Neural cell (in vitro differentiated cells): ENCODE measurements around the gene JMJD6. TPM values are rescaled to one million over a fixed set of nuclear protein-coding genes. Genes with fewer than 3 reads are reported as not detected.

Experiments used
- H2AFZ ChIP-seq: fragments of 200-600, 300-800 bp; sonication (generic), shearing (Covaris generic); 2 replicates; pipeline ENCODE4 v1.6.0; 2014; ENCODE audit warnings: low read depth, mild to moderate bottlenecking, antibody characterized with exemption, low read length, moderate library complexity
- H3F3A ChIP-seq: fragments of 200-600 bp; shearing (Covaris generic); 2 replicates; pipeline ENCODE4 v1.6.1; 2016; ENCODE audit warnings: mild to moderate bottlenecking, moderate library complexity, mixed read lengths, antibody characterized with exemption, low read length; ENCODE audit not compliant: insufficient read depth, poor library complexity, severe bottlenecking
- H3K27ac ChIP-seq: fragments of 200-600, 300-800 bp; sonication (generic), shearing (Covaris generic); 2 replicates; pipeline ENCODE4 v1.5.1; 2014; ENCODE audit warnings: mild to moderate bottlenecking, low read length, moderate library complexity
- H3K27me3 ChIP-seq: fragments of 300-800, 200-600 bp; sonication (generic), shearing (Covaris generic); 2 replicates; pipeline ENCODE4 v1.6.0; 2014; ENCODE audit warnings: mild to moderate bottlenecking, low read depth, low read length, moderate library complexity; ENCODE audit not compliant: insufficient read depth
- H3K36me3 ChIP-seq: fragments of 300-800, 200-600 bp; sonication (generic), shearing (Covaris generic); 2 replicates; pipeline ENCODE4 v1.5.1; 2014; ENCODE audit warnings: mild to moderate bottlenecking, antibody characterized with exemption, low read length, moderate library complexity; ENCODE audit not compliant: insufficient read depth
- H3K4me2 ChIP-seq: fragments of 300-800, 200-600 bp; sonication (generic), shearing (Covaris generic); 2 replicates; pipeline ENCODE4 v1.6.0; 2014; ENCODE audit warnings: mild to moderate bottlenecking, low read length
- H3K4me3 ChIP-seq: fragments of 300-800, 200-600 bp; sonication (generic), shearing (Covaris generic); 2 replicates; pipeline ENCODE4 v1.5.1; 2014; ENCODE audit warnings: mild to moderate bottlenecking, low read length, moderate library complexity
- H3K79me2 ChIP-seq: fragments of 200-600 bp; shearing (Covaris generic); replicated peaks from 2 replicates; pipeline ENCODE4 v1.6.0; 2014; ENCODE audit warnings: mild to moderate bottlenecking, low read length, moderate library complexity; ENCODE audit not compliant: insufficient read depth
- H3K9ac ChIP-seq: fragments of 300-800, 200-600 bp; sonication (generic), shearing (Covaris generic); 2 replicates; pipeline ENCODE4 v1.6.1; 2016; ENCODE audit warnings: mild to moderate bottlenecking, low read length, mixed read lengths
- H3K9me2 ChIP-seq: fragments of 200-600 bp; shearing (Covaris generic); 2 replicates; pipeline ENCODE4 v1.6.1; 2016; ENCODE audit warnings: mild to moderate bottlenecking, low read length, mixed read lengths; ENCODE audit not compliant: insufficient read depth
- H3K9me3 ChIP-seq: fragments of 200-600, 300-800 bp; sonication (generic), shearing (Covaris generic); 2 replicates; pipeline ENCODE4 v1.6.1; 2016; ENCODE audit warnings: mild to moderate bottlenecking, mixed run types, low read length, moderate library complexity, mixed read lengths
- H4K20me1 ChIP-seq: fragments of 200-600 bp; shearing (Covaris generic); 2 replicates; pipeline ENCODE4 v1.6.1; 2016; ENCODE audit warnings: mild to moderate bottlenecking, mixed run types; ENCODE audit not compliant: insufficient read depth
- EP300 ChIP-seq: fragments of 450-650 bp; conservative IDR thresholded peaks from 2 replicates; pipeline ENCODE4 v1.6.1; 2014; ENCODE audit warnings: antibody characterized with exemption, mild to moderate bottlenecking, moderate library complexity; ENCODE audit not compliant: poor library complexity, severe bottlenecking
- EZH2 ChIP-seq: fragments of 200-600, 300-800 bp; shearing (Covaris generic), sonication (generic); IDR thresholded peaks from 2 replicates; pipeline ENCODE4 v1.6.1; 2014; ENCODE audit warnings: antibody characterized with exemption, low read length, borderline replicate concordance, mild to moderate bottlenecking; ENCODE audit not compliant: insufficient read depth, poor library complexity, severe bottlenecking
- MXI1 ChIP-seq: fragments of 450-650 bp; conservative IDR thresholded peaks from 2 replicates; pipeline ENCODE4 v1.6.1; 2014; ENCODE audit warnings: antibody characterized with exemption, mild to moderate bottlenecking; ENCODE audit not compliant: poor library complexity, severe bottlenecking
- POLR2AphosphoS5 ChIP-seq: IDR thresholded peaks from 2 replicates; pipeline ENCODE4 v1.6.1; 2012
- RAD21 ChIP-seq: fragments of 450-650 bp; conservative IDR thresholded peaks from 2 replicates; pipeline ENCODE4 v1.6.1; 2014; ENCODE audit warnings: antibody characterized with exemption, mild to moderate bottlenecking, moderate library complexity
- SMC3 ChIP-seq: fragments of 450-650 bp; conservative IDR thresholded peaks from 2 replicates; pipeline ENCODE4 v1.6.1; 2014; ENCODE audit warnings: antibody characterized with exemption, mild to moderate bottlenecking, moderate library complexity; ENCODE audit not compliant: poor library complexity
- TAF1 ChIP-seq: IDR thresholded peaks from 2 replicates; pipeline ENCODE4 v1.6.1; 2012; ENCODE audit warnings: low read depth
- polyA plus RNA-seq: library from polyadenylated mRNA; depleted of rRNA; stranded (reverse); fragments of >200 nt; gene quantifications from 2 replicates; pipeline ENCODE4 v1.2.3, GENCODE V29; 2014
- TF ChIP-seq, protein P1 (sequence below): fragments of 450-650 bp; IDR thresholded peaks from 2 replicates; pipeline ENCODE4 v1.5.1; 2014; ENCODE audit warnings: antibody characterized with exemption, mild to moderate bottlenecking, moderate library complexity; ENCODE audit not compliant: poor library complexity, severe bottlenecking
- TF ChIP-seq, protein P2 (sequence below): IDR thresholded peaks from 2 replicates; pipeline ENCODE4 v1.6.1; 2012; ENCODE audit warnings: borderline replicate concordance

The JMJD6 gene
- polyA plus RNA-seq, 1 donor from 2014 or later = 21.7 TPM

DNA sequence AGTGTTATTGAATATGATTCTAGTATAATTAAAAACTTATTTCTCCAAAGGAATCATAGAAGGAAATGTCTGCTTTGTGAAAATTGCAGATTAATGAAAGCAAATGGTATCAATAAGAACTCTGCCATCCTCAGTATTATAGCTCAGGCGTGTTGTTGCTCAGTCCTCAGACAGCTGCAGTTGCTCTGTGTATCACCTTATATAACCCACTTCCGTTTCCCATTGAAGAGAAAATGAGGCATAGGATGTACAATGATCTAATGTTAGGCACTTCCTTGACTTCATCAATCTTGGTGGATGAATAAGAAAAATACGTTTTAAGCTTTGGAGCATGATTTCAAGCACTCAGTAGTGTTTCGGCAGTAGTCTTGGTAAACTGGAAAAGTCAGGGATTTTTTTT lies 25.6 kb upstream of the JMJD6 start:
- H3K9me2 ChIP-seq = no peaks in the 10 kb centered on the region
- no peak overlapping the region for H3K27ac ChIP-seq
- no peak overlapping the region for H3K9ac ChIP-seq
- no peaks in the 10 kb centered on the region for H3K9me3 ChIP-seq
- no peaks in the 10 kb centered on the region for H3F3A ChIP-seq
- H3K4me2 ChIP-seq = no peak overlapping the region
- no peaks in the 10 kb centered on the region for H4K20me1 ChIP-seq
- H3K27me3 ChIP-seq = no peaks in the 10 kb centered on the region
- TF ChIP-seq SMC3 (no peak), TAF1 (no peak), RAD21 (no peak), MXI1 (no peak), EZH2 (no peak), EP300 (no peak), POLR2AphosphoS5 (no peak)
- TF ChIP-seq, protein P1, sequence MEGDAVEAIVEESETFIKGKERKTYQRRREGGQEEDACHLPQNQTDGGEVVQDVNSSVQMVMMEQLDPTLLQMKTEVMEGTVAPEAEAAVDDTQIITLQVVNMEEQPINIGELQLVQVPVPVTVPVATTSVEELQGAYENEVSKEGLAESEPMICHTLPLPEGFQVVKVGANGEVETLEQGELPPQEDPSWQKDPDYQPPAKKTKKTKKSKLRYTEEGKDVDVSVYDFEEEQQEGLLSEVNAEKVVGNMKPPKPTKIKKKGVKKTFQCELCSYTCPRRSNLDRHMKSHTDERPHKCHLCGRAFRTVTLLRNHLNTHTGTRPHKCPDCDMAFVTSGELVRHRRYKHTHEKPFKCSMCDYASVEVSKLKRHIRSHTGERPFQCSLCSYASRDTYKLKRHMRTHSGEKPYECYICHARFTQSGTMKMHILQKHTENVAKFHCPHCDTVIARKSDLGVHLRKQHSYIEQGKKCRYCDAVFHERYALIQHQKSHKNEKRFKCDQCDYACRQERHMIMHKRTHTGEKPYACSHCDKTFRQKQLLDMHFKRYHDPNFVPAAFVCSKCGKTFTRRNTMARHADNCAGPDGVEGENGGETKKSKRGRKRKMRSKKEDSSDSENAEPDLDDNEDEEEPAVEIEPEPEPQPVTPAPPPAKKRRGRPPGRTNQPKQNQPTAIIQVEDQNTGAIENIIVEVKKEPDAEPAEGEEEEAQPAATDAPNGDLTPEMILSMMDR = no peak
- TF ChIP-seq, protein P2, sequence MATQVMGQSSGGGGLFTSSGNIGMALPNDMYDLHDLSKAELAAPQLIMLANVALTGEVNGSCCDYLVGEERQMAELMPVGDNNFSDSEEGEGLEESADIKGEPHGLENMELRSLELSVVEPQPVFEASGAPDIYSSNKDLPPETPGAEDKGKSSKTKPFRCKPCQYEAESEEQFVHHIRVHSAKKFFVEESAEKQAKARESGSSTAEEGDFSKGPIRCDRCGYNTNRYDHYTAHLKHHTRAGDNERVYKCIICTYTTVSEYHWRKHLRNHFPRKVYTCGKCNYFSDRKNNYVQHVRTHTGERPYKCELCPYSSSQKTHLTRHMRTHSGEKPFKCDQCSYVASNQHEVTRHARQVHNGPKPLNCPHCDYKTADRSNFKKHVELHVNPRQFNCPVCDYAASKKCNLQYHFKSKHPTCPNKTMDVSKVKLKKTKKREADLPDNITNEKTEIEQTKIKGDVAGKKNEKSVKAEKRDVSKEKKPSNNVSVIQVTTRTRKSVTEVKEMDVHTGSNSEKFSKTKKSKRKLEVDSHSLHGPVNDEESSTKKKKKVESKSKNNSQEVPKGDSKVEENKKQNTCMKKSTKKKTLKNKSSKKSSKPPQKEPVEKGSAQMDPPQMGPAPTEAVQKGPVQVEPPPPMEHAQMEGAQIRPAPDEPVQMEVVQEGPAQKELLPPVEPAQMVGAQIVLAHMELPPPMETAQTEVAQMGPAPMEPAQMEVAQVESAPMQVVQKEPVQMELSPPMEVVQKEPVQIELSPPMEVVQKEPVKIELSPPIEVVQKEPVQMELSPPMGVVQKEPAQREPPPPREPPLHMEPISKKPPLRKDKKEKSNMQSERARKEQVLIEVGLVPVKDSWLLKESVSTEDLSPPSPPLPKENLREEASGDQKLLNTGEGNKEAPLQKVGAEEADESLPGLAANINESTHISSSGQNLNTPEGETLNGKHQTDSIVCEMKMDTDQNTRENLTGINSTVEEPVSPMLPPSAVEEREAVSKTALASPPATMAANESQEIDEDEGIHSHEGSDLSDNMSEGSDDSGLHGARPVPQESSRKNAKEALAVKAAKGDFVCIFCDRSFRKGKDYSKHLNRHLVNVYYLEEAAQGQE = no peak
- no peaks in the 10 kb centered on the region for H3K36me3 ChIP-seq
- H3K79me2 ChIP-seq = no peaks in the 10 kb centered on the region
- H2AFZ ChIP-seq = no peak overlapping the region
- no peak overlapping the region for H3K4me3 ChIP-seq

DNA sequence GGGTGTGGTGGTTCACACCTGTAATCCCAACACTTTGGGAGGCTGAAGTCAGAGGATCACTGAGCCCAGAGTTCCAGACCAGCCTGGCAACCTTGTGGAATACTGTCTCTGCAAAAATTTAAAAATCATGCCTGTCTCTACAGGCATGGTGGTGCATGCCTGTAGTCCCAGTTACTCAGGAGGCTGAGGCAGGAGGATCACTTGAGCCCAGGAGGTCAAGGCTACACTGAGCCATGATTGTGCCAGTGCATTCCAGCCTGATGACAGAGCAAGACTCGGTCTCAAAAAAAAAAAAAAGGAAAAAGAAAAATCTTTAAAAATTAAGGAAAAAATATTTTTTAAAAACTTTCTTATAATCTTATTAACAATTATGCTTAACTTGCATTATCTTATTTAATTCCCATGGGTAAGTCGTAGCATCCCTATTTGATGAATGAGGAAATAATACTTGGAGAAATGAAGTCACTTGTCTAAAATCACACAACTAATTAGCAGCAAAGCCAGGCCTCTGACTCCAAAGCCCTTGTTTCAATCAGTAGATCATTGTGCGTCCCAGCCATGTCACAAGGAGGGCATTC lies 25.1 kb upstream of the JMJD6 start:
- TF ChIP-seq MXI1 (no peak), SMC3 (no peak), EP300 (no peak), EZH2 (no peak), POLR2AphosphoS5 (no peak), RAD21 (no peak), TAF1 (no peak)
- TF ChIP-seq, protein P2 = no peak
- TF ChIP-seq, protein P1 = no peak
- Histone ChIP-seq H3K27ac (no peak overlapping the region), H3K9ac (no peak overlapping the region), H3K4me2 (no peak overlapping the region), H3K27me3 (no peaks in the 10 kb centered on the region), H3F3A (no peaks in the 10 kb centered on the region), H3K36me3 (no peaks in the 10 kb centered on the region), H2AFZ (no peak overlapping the region), H3K79me2 (no peaks in the 10 kb centered on the region), H4K20me1 (no peaks in the 10 kb centered on the region), H3K4me3 (no peak overlapping the region), H3K9me2 (no peaks in the 10 kb centered on the region), H3K9me3 (no peaks in the 10 kb centered on the region)
